ENCODE measurements around the gene LRRTM4.

LRRTM4 gene

DNA sequence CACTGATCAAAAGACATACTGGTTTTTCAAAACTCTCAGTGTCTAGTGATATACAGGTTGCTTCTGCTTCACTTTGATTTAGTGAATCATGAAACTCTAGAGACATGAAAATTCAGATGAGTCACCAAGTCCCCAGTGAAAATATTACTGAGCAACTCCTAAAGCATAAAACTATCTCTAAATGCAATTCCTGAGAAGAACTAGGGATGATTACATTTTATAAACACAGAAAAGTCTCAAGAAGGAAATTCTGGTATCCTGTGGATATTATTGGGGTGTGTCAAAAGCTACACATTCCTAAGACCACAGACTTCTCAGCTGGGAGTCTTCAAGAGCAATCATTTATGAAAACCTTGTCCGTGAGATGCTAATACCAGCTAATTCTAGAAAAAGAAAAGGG is 9.7 kb downstream of the LRRTM4 start:
- no peaks in the 10 kb centered on the region for H3K27me3 Mint-ChIP-seq (ENCODE audit: low read depth)
- no peaks in the 10 kb centered on the region for H3K36me3 Mint-ChIP-seq (ENCODE audit: low read depth)
- DNase-seq (ENCODE audit: low spot score), result no peak
- no peaks in the 10 kb centered on the region for H3K4me1 Mint-ChIP-seq (ENCODE audit: low read depth)
- no peak overlapping the region for H3K27ac Mint-ChIP-seq
- no peak overlapping the region for H3K4me3 Mint-ChIP-seq
- peaks cover 12% of the 10 kb centered on the region for H3K9me3 Mint-ChIP-seq

DNA sequence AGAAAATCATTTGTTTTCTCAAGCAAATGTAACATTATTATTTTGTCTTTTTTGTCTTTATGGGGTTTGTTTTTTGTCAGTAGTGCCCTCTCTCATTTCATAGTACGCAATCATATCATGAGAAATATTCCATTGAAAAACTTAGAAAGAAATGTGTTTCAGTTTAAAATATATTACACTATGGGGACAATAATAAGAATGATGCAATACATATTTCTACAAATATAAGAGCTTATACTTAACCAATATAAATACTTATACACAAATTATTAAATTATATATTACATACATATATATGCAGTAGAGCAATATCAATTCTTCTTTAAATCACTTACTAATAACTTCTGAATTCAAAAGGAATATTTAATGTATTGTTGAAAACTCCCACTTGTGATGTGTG is 13.7 kb downstream of the LRRTM4 start:
- Mint-ChIP-seq H3K27me3 (ENCODE audit: low read depth) (no peaks in the 10 kb centered on the region), H3K27ac (no peak overlapping the region), H3K36me3 (ENCODE audit: low read depth) (no peaks in the 10 kb centered on the region), H3K4me1 (ENCODE audit: low read depth) (no peaks in the 10 kb centered on the region), H3K9me3 (peaks cover 15% of the 10 kb centered on the region), H3K4me3 (no peak overlapping the region)
- no peak for DNase-seq (ENCODE audit: low spot score)

GRCh38 chr2:77507657-77508056 is 14.5 kb downstream of the LRRTM4 start:
- no peak overlapping the region for H3K4me3 Mint-ChIP-seq
- H3K27ac Mint-ChIP-seq, result no peak overlapping the region
- no peaks in the 10 kb centered on the region for H3K36me3 Mint-ChIP-seq (ENCODE audit: low read depth)
- no peak for DNase-seq (ENCODE audit: low spot score)
- H3K4me1 Mint-ChIP-seq (ENCODE audit: low read depth), result no peaks in the 10 kb centered on the region
- H3K27me3 Mint-ChIP-seq (ENCODE audit: low read depth), result no peaks in the 10 kb centered on the region
- H3K9me3 Mint-ChIP-seq, result peaks cover 15% of the 10 kb centered on the region

- no peaks in the 10 kb centered on the region for H3K4me1 Mint-ChIP-seq (ENCODE audit: low read depth)
- DNase-seq (ENCODE audit: low spot score), result no peak
- peaks cover 7% of the 10 kb centered on the region for H3K9me3 Mint-ChIP-seq
- no peak overlapping the region for H3K27ac Mint-ChIP-seq
- H3K36me3 Mint-ChIP-seq (ENCODE audit: low read depth), result no peaks in the 10 kb centered on the region
- H3K27me3 Mint-ChIP-seq (ENCODE audit: low read depth), result no peaks in the 10 kb centered on the region
- H3K4me3 Mint-ChIP-seq, result no peak overlapping the region
These were observed 34.0 kb downstream of the LRRTM4 start for GRCh38 chr2:77488141-77488540.

GRCh38 chr2:77487074-77487803 is 34.9 kb downstream of the LRRTM4 start:
- Mint-ChIP-seq H3K4me1 (ENCODE audit: low read depth) (no peaks in the 10 kb centered on the region), H3K9me3 (peaks cover 8% of the 10 kb centered on the region), H3K36me3 (ENCODE audit: low read depth) (no peaks in the 10 kb centered on the region), H3K4me3 (no peak overlapping the region), H3K27me3 (ENCODE audit: low read depth) (no peaks in the 10 kb centered on the region), H3K27ac (no peak overlapping the region)
- no peak for DNase-seq (ENCODE audit: low spot score)

DNA sequence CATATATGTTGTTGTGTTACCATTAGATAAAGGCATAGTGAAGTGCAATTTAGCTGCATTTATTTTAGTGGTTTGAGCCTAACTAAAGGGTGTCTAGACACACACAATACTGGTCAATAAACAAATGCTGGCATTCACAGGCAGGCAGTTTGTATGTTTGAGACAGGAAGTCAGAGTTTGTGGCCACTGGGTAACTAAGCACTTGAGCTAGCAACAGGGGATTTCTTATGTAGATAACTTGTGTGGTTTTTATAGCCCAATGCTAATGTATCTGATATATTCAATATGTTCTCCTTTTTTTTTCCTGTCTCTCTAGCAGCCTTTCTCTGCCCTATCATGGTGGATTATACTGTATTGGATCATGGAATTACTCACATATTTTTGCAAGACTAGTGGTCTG is 38.1 kb downstream of the LRRTM4 start:
- Mint-ChIP-seq H3K27me3 (ENCODE audit: low read depth) (no peaks in the 10 kb centered on the region), H3K4me1 (ENCODE audit: low read depth) (no peaks in the 10 kb centered on the region), H3K36me3 (ENCODE audit: low read depth) (no peaks in the 10 kb centered on the region), H3K27ac (no peak overlapping the region), H3K4me3 (no peak overlapping the region), H3K9me3 (peaks cover 30% of the 10 kb centered on the region)
- DNase-seq (ENCODE audit: low spot score), result no peak

GRCh38 chr2:77479895-77480294 is 42.3 kb downstream of the LRRTM4 start:
- Mint-ChIP-seq H3K36me3 (ENCODE audit: low read depth) (no peaks in the 10 kb centered on the region), H3K9me3 (peaks cover 38% of the 10 kb centered on the region), H3K4me1 (ENCODE audit: low read depth) (no peaks in the 10 kb centered on the region), H3K27me3 (ENCODE audit: low read depth) (no peaks in the 10 kb centered on the region), H3K27ac (no peak overlapping the region), H3K4me3 (no peak overlapping the region)
- DNase-seq (ENCODE audit: low spot score), result no peak

DNA sequence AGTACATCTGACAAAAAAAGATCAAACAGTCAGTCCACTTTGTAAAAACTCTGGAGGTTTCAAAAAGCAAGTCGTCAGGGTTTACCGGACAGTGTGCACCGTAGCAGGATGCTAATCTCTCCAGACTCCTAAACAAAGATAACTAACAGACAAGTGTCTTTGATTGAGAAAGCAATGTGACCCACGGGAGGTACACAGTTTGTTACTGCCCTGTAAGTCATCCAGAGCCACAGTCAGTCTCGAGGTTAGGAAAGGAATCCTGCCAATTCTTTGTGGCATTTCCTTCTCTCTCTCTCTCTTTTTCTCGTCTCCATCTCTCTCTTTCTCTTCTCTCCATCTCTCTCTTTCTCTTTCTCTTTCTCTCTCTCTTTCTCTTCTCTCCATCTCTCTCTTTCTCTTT is 42.8 kb downstream of the LRRTM4 start:
- H3K4me1 Mint-ChIP-seq (ENCODE audit: low read depth), result no peaks in the 10 kb centered on the region
- no peak overlapping the region for H3K27ac Mint-ChIP-seq

GRCh38 chr2:77470096-77470495 is 52.1 kb downstream of the LRRTM4 start:
- no peaks in the 10 kb centered on the region for H3K4me1 Mint-ChIP-seq (ENCODE audit: low read depth)
- H3K27me3 Mint-ChIP-seq (ENCODE audit: low read depth), result no peaks in the 10 kb centered on the region
- H3K27ac Mint-ChIP-seq, result no peak overlapping the region
- no peak for DNase-seq (ENCODE audit: low spot score)
- H3K4me3 Mint-ChIP-seq, result no peak overlapping the region
- peaks cover 58% of the 10 kb centered on the region for H3K9me3 Mint-ChIP-seq
- no peaks in the 10 kb centered on the region for H3K36me3 Mint-ChIP-seq (ENCODE audit: low read depth)

More for the DNA sequence above, 42.8 kb downstream of the LRRTM4 start:
- Mint-ChIP-seq H3K9me3 (peaks cover 38% of the 10 kb centered on the region), H3K36me3 (ENCODE audit: low read depth) (no peaks in the 10 kb centered on the region), H3K4me3 (no peak overlapping the region), H3K27me3 (ENCODE audit: low read depth) (no peaks in the 10 kb centered on the region)
- no peak for DNase-seq (ENCODE audit: low spot score)

GRCh38 chr2:77469106-77469505 is 53.1 kb downstream of the LRRTM4 start:
- Mint-ChIP-seq H3K27me3 (ENCODE audit: low read depth) (no peaks in the 10 kb centered on the region), H3K27ac (no peak overlapping the region), H3K4me1 (ENCODE audit: low read depth) (no peaks in the 10 kb centered on the region), H3K36me3 (ENCODE audit: low read depth) (no peaks in the 10 kb centered on the region), H3K4me3 (no peak overlapping the region), H3K9me3 (peaks cover 55% of the 10 kb centered on the region)
- no peak for DNase-seq (ENCODE audit: low spot score)

- Mint-ChIP-seq H3K36me3 (ENCODE audit: low read depth) (no peaks in the 10 kb centered on the region), H3K9me3 (peaks cover 39% of the 10 kb centered on the region), H3K27me3 (ENCODE audit: low read depth) (no peaks in the 10 kb centered on the region), H3K4me1 (ENCODE audit: low read depth) (no peaks in the 10 kb centered on the region), H3K27ac (no peak overlapping the region), H3K4me3 (no peak overlapping the region)
- DNase-seq (ENCODE audit: low spot score), result no peak
These were observed 62.3 kb downstream of the LRRTM4 start for GRCh38 chr2:77459840-77460239.

GRCh38 chr2:77458216-77458615 is 64.0 kb downstream of the LRRTM4 start:
- Mint-ChIP-seq H3K9me3 (peaks cover 30% of the 10 kb centered on the region), H3K27ac (no peak overlapping the region), H3K27me3 (ENCODE audit: low read depth) (no peaks in the 10 kb centered on the region), H3K4me1 (ENCODE audit: low read depth) (no peaks in the 10 kb centered on the region), H3K4me3 (no peak overlapping the region), H3K36me3 (ENCODE audit: low read depth) (no peaks in the 10 kb centered on the region)
- DNase-seq (ENCODE audit: low spot score), result no peak

- H3K4me3 Mint-ChIP-seq, result no peak overlapping the region
- H3K27me3 Mint-ChIP-seq (ENCODE audit: low read depth), result no peaks in the 10 kb centered on the region
- no peak overlapping the region for H3K27ac Mint-ChIP-seq
- H3K36me3 Mint-ChIP-seq (ENCODE audit: low read depth), result no peaks in the 10 kb centered on the region
- no peak for DNase-seq (ENCODE audit: low spot score)
- no peaks in the 10 kb centered on the region for H3K4me1 Mint-ChIP-seq (ENCODE audit: low read depth)
- H3K9me3 Mint-ChIP-seq, result peaks cover 30% of the 10 kb centered on the region
These were observed 64.5 kb downstream of the LRRTM4 start for GRCh38 chr2:77457665-77458064.

- no peak for DNase-seq (ENCODE audit: low spot score)
- Mint-ChIP-seq H3K36me3 (ENCODE audit: low read depth) (no peaks in the 10 kb centered on the region), H3K27me3 (ENCODE audit: low read depth) (no peaks in the 10 kb centered on the region), H3K27ac (no peak overlapping the region), H3K9me3 (peaks cover 24% of the 10 kb centered on the region), H3K4me3 (no peak overlapping the region), H3K4me1 (ENCODE audit: low read depth) (no peaks in the 10 kb centered on the region)
These were observed 79.1 kb downstream of the LRRTM4 start for GRCh38 chr2:77443076-77443475.

DNA sequence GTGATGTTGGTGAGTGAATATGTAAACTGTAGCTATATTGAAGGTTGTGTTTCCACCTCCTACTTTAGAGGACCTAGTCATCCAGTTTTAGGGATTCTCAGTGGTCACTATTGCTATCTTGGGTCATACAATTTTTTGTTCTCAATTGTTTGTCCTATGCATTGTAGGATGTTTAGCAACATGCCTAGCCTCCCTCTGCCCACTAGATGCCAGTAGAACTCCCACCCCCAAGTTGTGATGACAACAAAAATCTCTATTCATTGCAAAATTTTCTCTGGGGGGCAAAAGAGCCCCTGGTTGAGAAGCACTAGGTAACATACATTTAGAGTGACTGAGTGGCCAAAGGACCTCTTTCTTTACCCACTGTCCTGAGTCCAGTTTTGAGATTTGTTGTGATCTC is 87.3 kb downstream of the LRRTM4 start:
- H3K4me1 Mint-ChIP-seq (ENCODE audit: low read depth), result no peaks in the 10 kb centered on the region
- H3K9me3 Mint-ChIP-seq, result peaks cover 37% of the 10 kb centered on the region
- DNase-seq (ENCODE audit: low spot score), result no peak
- H3K27me3 Mint-ChIP-seq (ENCODE audit: low read depth), result no peaks in the 10 kb centered on the region
- no peak overlapping the region for H3K27ac Mint-ChIP-seq
- no peak overlapping the region for H3K4me3 Mint-ChIP-seq
- H3K36me3 Mint-ChIP-seq (ENCODE audit: low read depth), result no peaks in the 10 kb centered on the region
